Endothelial cell of umbilical vein (primary cell): ENCODE results near the gene SETD3.

Experiments used
- CTCF ChIP-seq, 2 donors: IDR thresholded peaks; 1 replicate in 1 of 2; 2 replicates in 1 of 2; pipeline ENCODE4 v1.5.1; 2011; ENCODE audit warnings: low read length in 2 of 2, mild to moderate bottlenecking in 2 of 2, moderate library complexity in 2 of 2, control low read depth in 1 of 2, inconsistent platforms in 1 of 2, low read depth in 1 of 2; ENCODE audit not compliant: insufficient read depth in 1 of 2; ENCODE audit errors: extremely low read depth in 1 of 2
- EZH2 ChIP-seq: IDR thresholded peaks from 2 replicates; pipeline ENCODE4 v1.6.1; 2012; ENCODE audit warnings: borderline replicate concordance, low read depth, mild to moderate bottlenecking, moderate library complexity, low read length, inconsistent platforms; ENCODE audit not compliant: severe bottlenecking
- FOS ChIP-seq: IDR thresholded peaks from 2 replicates; pipeline ENCODE4 v1.6.1; 2011; ENCODE audit warnings: mild to moderate bottlenecking, low read length, moderate library complexity, borderline replicate concordance; ENCODE audit not compliant: insufficient read depth
- POLR2A ChIP-seq: IDR thresholded peaks from 2 replicates; pipeline ENCODE4 v1.6.1; 2012; ENCODE audit warnings: low read depth, mild to moderate bottlenecking, control low read depth, low read length
- POLR2AphosphoS5 ChIP-seq: IDR thresholded peaks from 2 replicates; pipeline ENCODE4 v1.6.1; 2012; ENCODE audit warnings: low read depth, mild to moderate bottlenecking, control low read depth, low read length, moderate library complexity; ENCODE audit not compliant: insufficient read depth
- TF ChIP-seq, protein P1 (sequence below): IDR thresholded peaks from 2 replicates; pipeline ENCODE4 v1.6.1; 2011; ENCODE audit not compliant: insufficient read depth, insufficient read length

- no peak for TF ChIP-seq CTCF (IDR thresholded peaks at IDR 0.05; ENCODE audit: extremely low read depth in 1 of 2, insufficient read depth in 1 of 2, low read depth in 1 of 2, low read length in 2 of 2)
- TF ChIP-seq EZH2 = no peak
- no peak for TF ChIP-seq POLR2AphosphoS5
- TF ChIP-seq, protein P1, sequence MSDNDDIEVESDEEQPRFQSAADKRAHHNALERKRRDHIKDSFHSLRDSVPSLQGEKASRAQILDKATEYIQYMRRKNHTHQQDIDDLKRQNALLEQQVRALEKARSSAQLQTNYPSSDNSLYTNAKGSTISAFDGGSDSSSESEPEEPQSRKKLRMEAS = no peak
- TF ChIP-seq POLR2A = no peak
- TF ChIP-seq FOS = no peak
Observed at GRCh38 chr14:99472937-99473336, 7.7 kb downstream of the SETD3 start.
